ENCODE measurements around the gene RGS7.
"Not testable (repeated sequence)": the region's sequence is repeated elsewhere in the genome, so short reads cannot be mapped to it uniquely, and the experiment has no call there.

GRCh38 chr1:241222813-241223212 is 134.2 kb downstream of the RGS7 start:
- TF ChIP-seq CTCF (conservative IDR thresholded peaks at IDR 0.05; ENCODE audit: low read length); EZH2phosphoT487 (IDR thresholded peaks at IDR 0.05; ENCODE audit: borderline replicate concordance): not testable (repeated sequence)
